ENCODE data around the gene FAAP100.
"Not testable (repeated sequence)": the region's sequence is repeated elsewhere in the genome, so short reads cannot be mapped to it uniquely, and the experiment has no call there.

Gene FAAP100

DNA sequence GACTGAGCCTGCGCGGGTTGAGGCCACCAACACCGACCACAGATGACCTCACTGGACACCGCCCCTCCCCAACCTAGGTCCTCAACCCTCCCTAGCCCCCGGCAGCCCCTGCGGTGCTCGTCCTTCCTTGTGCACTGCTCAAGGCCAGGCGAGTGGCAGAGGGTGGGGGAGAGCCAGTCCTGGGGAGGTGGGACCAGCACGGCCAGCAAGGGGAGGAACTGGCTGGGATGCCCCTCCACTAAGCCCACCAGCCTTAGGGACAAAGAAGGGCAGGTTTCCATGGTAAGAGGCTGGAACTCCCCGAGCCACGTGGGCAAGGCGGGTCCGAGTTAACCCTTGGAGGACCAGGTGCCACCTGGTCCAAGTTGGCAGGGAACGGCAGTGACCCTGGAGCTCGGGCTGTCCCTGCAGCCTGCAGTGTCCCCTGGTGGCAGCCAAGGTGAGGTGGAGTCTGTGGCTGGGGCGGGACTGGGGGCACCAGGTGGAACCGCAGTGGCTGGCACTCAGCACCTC is 14.8 kb downstream of the FAAP100 start:
- DNase-seq: peak; percentile 60

DNA sequence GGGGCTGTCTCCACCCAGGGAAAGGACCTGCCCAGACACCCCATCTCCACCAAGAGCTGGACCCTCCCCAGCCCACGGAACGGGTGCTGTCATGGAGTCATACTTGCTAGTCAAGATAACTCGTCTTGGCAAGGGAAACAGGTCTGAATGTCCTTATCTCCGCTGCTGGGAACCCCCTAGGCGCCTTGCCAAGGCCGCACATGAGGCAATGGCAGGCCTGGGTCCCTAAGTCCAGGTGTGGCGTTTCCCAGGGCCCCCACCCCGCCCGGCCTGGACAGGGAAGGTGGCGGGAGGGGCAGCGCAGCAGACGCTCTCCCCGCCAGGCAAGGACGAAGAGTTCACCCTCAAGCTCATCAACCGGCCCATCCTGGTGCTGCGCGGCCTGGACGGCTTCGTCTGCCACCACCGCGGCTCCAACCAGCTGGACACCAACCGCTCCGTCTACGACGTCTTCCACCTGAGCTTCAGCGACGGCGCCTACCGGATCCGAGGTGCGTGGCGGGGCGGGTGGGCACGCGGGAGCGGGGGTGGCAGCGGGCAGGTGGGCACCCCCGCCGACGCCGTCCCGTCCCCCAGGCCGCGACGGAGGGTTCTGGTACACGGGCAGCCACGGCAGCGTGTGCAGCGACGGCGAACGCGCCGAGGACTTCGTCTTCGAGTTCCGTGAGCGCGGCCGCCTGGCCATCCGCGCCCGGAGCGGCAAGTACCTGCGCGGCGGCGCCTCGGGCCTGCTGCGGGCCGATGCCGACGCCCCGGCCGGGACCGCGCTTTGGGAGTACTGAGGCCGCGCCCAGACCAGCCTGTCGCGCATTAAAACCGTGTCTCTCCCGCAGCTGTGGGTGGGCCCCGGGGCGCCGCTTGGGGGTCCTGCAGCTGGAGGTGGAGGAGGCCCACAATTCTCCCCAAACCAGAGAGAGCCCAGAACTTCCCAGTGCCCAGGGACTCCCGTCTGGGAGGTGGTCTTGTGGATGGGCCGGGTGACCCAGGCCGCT is 15.6 kb downstream of the FAAP100 start:
- no peak for DNase-seq

- no peak for DNase-seq
Measured at GRCh38 chr17:81535480-81536298, 16.5 kb downstream of the FAAP100 start.

DNA sequence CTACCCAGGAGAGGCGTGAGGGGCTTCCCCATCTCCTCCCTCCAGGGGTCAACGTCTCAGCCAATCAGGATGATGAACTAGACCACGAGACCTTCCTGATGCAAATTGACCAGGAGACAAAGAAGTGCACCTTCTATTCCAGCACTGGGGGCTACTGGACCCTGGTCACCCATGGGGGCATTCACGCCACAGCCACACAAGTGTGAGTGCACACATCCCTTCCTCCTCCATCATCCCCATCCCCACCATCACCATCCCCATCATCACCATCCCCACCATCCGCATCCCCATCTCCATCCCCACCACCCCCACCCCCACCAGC is 17.2 kb downstream of the FAAP100 start:
- DNase-seq: no peak

GRCh38 chr17:81534157-81535006 is 17.8 kb downstream of the FAAP100 start:
- DNase-seq: no peak

GRCh38 chr17:81533339-81534141 is 18.6 kb downstream of the FAAP100 start:
- no peak for DNase-seq

DNA sequence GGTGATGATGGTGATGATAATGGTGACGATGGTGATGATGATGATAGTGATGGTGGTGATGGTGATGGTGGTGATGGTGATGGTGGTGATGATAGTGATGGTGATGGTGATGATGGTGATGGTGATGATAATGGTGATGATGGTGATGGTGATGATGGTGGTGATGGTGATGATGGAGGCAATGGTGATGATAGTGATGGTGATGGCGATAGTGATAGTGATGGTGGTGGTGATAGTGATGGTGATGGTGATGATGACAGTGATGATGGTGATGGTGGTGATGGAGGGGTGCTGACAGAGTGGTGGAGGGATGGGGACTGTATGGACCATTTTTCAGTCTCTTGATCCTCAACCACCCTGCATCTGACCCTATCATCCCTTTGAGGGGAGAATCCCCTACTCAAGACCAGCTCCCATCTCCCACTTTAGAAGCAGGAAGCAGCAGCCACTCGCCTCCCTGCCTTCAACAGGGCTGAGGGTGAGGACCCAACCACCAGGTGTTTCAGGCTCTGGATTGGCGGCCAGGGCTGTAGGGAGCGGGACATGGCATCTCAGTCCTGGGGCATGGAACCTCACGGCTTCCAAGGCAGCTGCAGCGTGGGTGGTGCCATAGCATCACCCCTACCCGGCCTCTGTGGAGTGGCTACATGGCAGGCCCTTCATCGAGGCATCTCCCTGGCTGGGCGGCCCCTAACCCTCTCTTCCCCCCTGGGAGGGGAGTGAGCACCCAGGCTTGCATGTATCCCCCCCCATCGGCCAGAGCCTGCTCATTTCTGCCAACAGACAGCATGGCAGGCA is 19.5 kb downstream of the FAAP100 start:
- DNase-seq: no peak

DNA sequence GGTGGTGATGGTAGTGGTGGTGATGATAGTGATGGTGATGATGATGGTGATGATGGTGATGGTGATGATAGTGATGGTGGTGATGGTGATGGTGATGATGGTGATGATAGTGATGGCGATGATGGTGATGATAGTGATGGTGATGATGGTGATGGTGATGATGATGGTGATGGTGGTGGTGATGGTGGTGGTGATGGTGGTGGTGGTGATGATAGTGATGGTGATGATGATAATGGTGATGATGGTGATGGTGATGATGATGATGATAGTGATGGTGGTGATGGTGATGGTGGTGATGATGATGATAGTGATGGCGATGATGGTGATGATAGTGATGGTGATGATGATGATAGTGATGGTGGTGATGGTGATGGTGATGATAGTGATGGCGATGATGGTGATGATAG is 20.2 kb downstream of the FAAP100 start:
- DNase-seq: not testable (repeated sequence)

- DNase-seq: not testable (repeated sequence)
Measured at GRCh38 chr17:81531013-81531412, 21.1 kb downstream of the FAAP100 start.

DNA sequence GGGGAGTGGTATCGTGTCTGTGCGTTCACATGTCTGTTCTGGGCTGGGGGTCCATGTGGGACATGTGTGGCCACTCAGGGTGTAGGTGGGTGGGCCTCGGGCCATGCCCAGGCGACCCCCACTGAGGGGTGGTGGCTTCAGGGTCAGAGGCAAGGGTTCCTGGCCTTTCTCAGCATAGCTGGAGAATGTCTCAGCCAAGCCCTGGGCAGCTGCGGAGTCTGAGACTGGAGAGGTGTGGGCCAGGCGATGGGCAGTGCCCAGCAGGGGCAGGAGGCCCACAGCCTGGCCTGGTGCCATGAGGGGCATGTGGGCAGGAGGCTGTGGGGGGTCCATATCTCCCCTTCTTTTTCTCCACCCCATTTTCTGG is 22.7 kb downstream of the FAAP100 start:
- no peak for DNase-seq

GRCh38 chr17:81528651-81529436 is 23.3 kb downstream of the FAAP100 start:
- DNase-seq: peak; percentile 45

GRCh38 chr17:81528384-81528650 is 23.8 kb downstream of the FAAP100 start:
- no peak for DNase-seq

- DNase-seq: no peak
Measured at GRCh38 chr17:81527591-81528383, 24.4 kb downstream of the FAAP100 start, which contains the start of gene FSCN2. FSCN2 (plus strand) TSS chr17:81528377; CDS start chr17:81528532, 155 bp downstream.

- no peak for DNase-seq
Measured at GRCh38 chr17:81526662-81527571, 25.2 kb downstream of the FAAP100 start.

DNA sequence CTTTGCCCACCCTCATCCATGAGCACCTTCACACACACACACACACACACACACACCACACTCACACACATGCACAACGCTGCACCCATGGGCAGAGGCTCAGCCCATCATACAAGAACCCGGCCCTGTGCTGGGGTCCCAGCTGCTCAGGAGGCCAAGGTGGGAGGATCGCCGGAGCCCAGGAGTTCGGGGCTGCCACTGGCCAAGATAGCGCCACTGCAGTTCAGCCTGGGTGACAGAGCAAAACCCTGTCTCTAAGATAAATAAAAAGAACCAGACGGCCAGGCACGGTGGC is 27.3 kb downstream of the FAAP100 start:
- no peak for DNase-seq

DNA sequence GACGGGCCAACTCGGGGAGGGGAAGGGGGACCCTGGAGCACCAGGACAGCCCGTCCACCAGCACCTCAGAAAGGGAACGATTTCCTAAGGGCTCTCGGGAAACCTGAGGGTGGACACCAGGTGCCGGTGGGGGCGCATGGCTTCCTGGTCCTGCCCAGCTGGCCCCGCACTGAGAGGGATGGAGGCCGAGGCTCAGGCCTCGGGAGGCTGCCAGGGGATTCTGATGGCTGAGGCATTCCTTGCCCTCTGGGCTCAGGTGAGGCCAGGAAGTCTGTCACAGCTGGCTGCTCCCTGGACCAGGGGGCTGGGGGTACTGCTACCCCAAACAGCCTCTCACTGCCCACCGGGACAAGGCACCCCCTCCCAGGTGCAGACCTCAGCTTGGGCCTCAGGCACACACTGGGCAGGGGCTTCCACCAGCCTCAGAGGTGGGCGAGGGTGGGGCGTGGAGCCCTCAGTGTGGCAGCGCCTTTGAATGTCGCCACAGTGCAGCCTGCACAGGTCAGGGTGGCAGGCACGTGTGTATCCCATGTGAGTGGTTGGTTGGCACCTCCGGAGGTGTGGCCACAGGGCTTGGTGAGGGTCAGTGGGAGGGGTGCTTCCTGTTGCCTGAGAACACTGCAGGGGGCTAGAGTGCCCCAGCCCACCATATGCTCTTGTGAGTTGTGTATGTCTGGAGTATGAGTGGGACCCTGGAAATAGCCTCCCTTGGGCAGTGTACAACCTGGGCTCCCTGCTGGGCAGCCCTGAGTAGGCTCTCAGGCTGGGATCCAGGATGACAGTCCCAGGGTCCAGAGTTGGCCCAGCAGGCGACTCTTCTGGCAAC is 27.9 kb downstream of the FAAP100 start:
- no peak for DNase-seq

- no peak for DNase-seq
Measured at GRCh38 chr17:81523402-81524038, 28.6 kb downstream of the FAAP100 start.

Data from SHP77 treated with DMSO at 0.1 percent for 48 hours (cell line).